Ishikawa (cell line): ENCODE measurements around the gene SLC9A1.

Experiments used
- CEBPB ChIP-seq: IDR thresholded peaks from 2 replicates; pipeline ENCODE4 v1.6.1; 2012
- CREB1 ChIP-seq: IDR thresholded peaks from 2 replicates; pipeline ENCODE4 v1.6.1; 2012; ENCODE audit warnings: low read depth
- EGR1 ChIP-seq: IDR thresholded peaks from 2 replicates; pipeline ENCODE4 v1.6.1; 2012
- EP300 ChIP-seq: IDR thresholded peaks from 2 replicates; pipeline ENCODE4 v1.6.1; 2012; ENCODE audit warnings: borderline replicate concordance
- FOXM1 ChIP-seq: IDR thresholded peaks from 2 replicates; pipeline ENCODE4 v1.6.1; 2012; ENCODE audit warnings: low read depth, borderline replicate concordance
- MAX ChIP-seq: IDR thresholded peaks from 2 replicates; pipeline ENCODE4 v1.6.1; 2012
- NFIC ChIP-seq: IDR thresholded peaks from 2 replicates; pipeline ENCODE4 v1.6.1; 2012
- RAD21 ChIP-seq: IDR thresholded peaks from 2 replicates; pipeline ENCODE4 v1.6.1; 2012; ENCODE audit warnings: low read depth
- REST ChIP-seq: IDR thresholded peaks from 2 replicates; pipeline ENCODE4 v1.6.1; 2012; ENCODE audit warnings: low read depth, mild to moderate bottlenecking
- TAF1 ChIP-seq: IDR thresholded peaks from 2 replicates; pipeline ENCODE4 v1.6.1; 2012; ENCODE audit warnings: low read depth, mild to moderate bottlenecking
- TCF12 ChIP-seq: IDR thresholded peaks from 2 replicates; pipeline ENCODE4 v1.6.1; 2012; ENCODE audit warnings: low read depth
- TEAD4 ChIP-seq: IDR thresholded peaks from 2 replicates; pipeline ENCODE4 v1.6.1; 2012
- USF1 ChIP-seq: IDR thresholded peaks from 2 replicates; pipeline ENCODE4 v1.6.1; 2012
- YY1 ChIP-seq: IDR thresholded peaks from 2 replicates; pipeline ENCODE4 v1.6.1; 2012; ENCODE audit warnings: low read depth

- no peak for TF ChIP-seq EP300
- no peak for TF ChIP-seq RAD21
- no peak for TF ChIP-seq YY1
- no peak for TF ChIP-seq USF1
- TF ChIP-seq CEBPB = no peak
- no peak for TF ChIP-seq TCF12
- TF ChIP-seq MAX = no peak
- no peak for TF ChIP-seq TEAD4
- TF ChIP-seq TAF1 = no peak
- TF ChIP-seq REST = no peak
- TF ChIP-seq NFIC = no peak
- TF ChIP-seq EGR1 = no peak
- no peak for TF ChIP-seq FOXM1
- TF ChIP-seq CREB1 = no peak
Observed at GRCh38 chr1:27157194-27157593, 2.3 kb upstream of the SLC9A1 start.
